ELR (cell line): Measurements from ENCODE around the gene SYNC.
"Not testable (repeated sequence)": the region's sequence is repeated elsewhere in the genome, so short reads cannot be mapped to it uniquely, and the experiment has no call there.

Experiments
- DNase-seq: peaks from one replicate; pipeline ENCODE4 v3.0.0-alpha.2; 2015; ENCODE audit warnings: low read depth

SYNC gene

DNA sequence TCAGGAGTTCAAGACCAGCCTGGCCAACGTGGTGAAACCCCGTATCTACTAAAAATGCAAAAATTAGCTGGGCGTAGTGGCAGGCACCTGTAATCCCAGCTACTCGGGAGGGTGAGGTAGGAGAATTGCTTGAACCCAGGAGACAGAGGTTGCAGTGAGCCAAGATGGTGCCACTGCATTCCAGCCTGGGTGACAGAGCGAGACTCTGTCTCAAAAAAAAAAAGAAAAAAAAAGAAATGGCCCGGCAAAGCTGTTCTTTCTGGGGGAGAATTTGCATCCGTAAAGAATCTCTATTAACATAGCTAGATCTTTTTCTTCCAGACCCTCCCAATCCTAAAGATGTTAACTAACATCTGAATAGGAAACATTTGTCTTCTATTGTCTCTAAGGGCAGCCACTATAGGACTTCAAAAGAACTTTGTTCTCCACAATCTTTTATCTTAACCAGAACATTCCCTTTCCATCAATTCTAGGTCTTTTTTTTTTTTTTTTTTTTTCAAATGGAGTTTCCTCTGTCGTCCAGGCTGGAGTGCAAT lies 60.2 kb downstream of the SYNC start:
- not testable (repeated sequence) for DNase-seq

DNA sequence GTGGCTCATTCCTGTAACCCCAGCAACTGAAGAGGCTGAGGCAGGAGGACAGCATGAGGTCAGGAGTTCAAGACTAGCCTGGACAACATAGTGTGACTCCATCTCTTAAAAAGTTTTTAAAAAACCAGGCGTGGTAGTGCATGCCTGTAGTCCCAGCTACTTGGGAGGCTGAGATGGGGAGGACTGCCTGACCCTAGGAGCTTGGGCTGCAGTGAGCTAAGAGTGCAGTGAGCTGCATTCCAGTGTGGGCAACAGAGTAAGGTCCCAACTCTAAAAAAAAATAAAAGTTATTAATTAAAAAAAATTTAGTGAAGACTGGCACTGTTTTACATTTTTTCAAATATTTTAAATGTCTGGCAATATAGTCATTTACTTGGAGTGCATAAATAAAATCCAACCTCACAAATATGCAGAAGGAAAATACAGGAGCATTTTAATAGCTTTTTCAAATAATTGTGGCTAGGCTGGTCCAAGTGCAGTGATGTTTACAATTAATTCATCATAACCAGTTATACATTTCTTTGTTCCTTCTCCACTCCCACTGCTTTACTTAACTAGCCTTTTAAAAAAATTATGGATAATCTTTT lies 63.0 kb downstream of the SYNC start:
- no peak for DNase-seq

DNA sequence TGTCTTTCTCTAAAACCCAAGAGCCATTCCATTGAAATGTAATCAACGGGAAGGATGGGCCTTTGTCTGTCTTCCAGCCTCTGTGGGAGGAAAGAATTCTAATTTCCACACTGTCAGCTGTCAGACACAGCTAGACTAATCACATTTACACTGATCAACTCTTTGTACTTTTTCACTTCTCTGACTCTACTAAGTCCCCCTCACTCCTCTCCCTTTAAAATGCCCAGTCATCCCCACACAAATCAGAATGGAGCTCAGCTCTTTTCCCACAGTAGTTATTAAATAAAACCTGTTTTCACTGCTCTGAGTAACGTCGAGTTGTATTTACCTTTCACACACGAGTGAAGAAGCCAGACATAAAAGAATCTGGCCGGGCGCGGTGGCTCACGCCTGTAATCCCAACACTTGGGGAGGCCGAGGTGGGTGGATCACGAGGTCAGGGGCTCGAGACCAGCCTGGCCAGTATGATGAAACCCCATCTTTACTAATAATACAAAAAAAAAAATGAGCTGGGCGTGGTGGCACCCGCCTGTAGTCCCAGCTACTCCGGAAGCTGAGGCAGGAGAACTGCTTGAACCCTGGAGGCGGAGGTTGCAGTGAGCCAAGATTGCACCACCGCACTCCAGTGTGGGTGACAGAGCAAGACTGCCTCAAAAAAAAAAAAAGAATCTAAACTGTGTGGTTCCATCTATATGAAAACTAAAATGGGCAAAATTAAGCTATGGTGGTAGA lies 65.5 kb downstream of the SYNC start:
- DNase-seq = no peak

DNA sequence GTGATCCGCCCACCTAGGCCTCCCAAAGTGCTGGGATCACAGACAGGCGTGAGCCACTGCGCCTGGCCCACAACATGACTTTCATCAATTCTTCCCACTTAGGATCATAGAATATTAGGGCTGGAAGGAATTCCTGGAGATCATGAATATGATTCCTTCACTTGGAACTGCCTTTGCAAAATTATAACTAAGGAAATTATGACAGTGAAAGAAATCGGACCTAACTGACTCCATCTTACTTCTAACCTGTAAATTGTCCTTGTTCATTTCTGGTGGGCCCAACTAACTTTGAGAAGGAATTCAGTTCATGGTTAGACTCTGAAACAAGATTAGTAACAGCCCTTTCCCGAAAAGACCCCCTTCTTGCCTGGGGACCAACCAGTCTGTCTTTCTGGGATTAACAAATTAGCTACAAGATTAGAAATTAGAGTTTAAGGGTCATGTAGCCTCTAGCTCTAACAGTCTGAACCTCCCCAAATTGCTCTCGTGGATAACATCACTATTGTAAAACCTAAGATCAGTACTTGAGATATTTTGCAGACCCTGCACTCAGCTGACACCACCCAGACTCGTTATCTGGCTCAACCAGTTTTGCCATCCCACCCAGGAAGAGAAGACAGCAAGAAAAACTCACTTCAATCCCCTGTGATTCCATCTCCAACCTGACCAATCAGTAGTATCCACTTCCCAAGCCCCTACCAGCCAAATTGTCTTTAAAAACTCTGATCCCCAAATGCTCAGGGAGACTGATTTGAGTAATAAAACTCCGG lies 66.9 kb downstream of the SYNC start:
- DNase-seq = no peak

DNA sequence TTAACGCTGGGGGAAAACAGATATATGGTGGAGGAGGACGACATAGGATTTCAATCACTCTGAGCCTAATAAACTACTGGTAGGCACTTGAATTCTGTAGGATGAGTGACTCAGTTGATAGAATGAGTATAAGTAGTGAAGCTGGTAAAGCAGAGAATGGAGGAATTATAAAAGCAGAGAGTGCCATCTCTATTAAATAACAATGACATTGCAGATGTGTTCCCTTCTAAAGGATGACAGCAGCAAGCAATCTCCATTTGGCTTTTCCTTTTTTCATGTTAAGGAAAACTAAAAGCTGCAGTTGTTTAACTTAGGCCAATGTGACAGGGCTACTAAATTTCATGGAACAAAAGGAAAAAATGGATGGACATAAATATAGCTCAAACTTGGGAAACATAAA lies 69.7 kb downstream of the SYNC start:
- DNase-seq = no peak

DNA sequence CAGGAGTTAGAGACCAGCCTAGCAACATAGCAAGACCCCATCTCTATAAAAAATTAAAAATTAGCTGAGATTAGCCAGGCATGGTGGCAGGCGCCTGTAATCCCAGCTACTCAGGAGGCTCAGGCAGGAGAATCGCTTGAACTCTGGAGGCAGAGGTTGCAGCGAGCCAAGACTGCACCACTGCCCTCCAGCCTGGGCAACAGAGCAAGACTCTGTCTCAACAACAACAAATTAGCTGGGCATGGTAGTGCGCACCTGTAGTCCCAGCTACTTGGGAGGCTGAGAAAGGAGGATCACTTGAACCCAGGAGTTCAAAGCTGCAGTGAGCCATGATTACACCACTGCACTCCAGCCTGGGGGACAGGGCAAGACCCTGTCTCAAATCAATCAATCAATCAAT lies 72.4 kb downstream of the SYNC start:
- not testable (repeated sequence) for DNase-seq
